OCI-LY1 (cell line): ENCODE measurements around the gene FBXW9.

ENCODE experiments used
- H2AFZ ChIP-seq: fragments of 200-600 bp; sonication (generic), shearing (Covaris generic); 2 replicates; pipeline ENCODE4 v1.6.0; 2014; ENCODE audit warnings: antibody characterized with exemption, mild to moderate bottlenecking, low read length
- H3F3A ChIP-seq: fragments of 200-600 bp; sonication (generic), shearing (Covaris generic); 2 replicates; pipeline ENCODE4 v1.6.0; 2014; ENCODE audit warnings: mild to moderate bottlenecking, antibody characterized with exemption, low read length, moderate library complexity; ENCODE audit not compliant: insufficient read depth
- H3K27ac ChIP-seq: fragments of 200-600 bp; sonication (generic); 2 replicates; pipeline ENCODE4 v1.5.1; 2014; ENCODE audit warnings: low read length, mixed run types, mild to moderate bottlenecking, low read depth; ENCODE audit not compliant: poor library complexity, severe bottlenecking
- H3K27me3 ChIP-seq: fragments of 200-600 bp; sonication (generic); 2 replicates; pipeline ENCODE4 v1.6.0; 2014; ENCODE audit warnings: antibody characterized with exemption, mild to moderate bottlenecking, low read length, moderate library complexity; ENCODE audit not compliant: insufficient read depth
- H3K36me3 ChIP-seq: fragments of 200-600 bp; sonication (generic); 2 replicates; pipeline ENCODE4 v1.6.1; 2014; ENCODE audit warnings: mild to moderate bottlenecking, antibody characterized with exemption, low read length, moderate library complexity, mixed read lengths; ENCODE audit not compliant: insufficient read depth
- H3K4me1 ChIP-seq: fragments of 200-600 bp; sonication (generic); 2 replicates; pipeline ENCODE4 v1.5.1; 2014; ENCODE audit warnings: mild to moderate bottlenecking, low read length, moderate library complexity; ENCODE audit not compliant: insufficient read depth, severe bottlenecking
- H3K4me2 ChIP-seq: fragments of 200-600 bp; sonication (generic), shearing (Covaris generic); 2 replicates; pipeline ENCODE4 v1.6.1; 2014; ENCODE audit warnings: low read length
- H3K4me3 ChIP-seq: fragments of 200-600 bp; sonication (generic); 2 replicates; pipeline ENCODE4 v1.5.1; 2014; ENCODE audit warnings: low read length, low read depth, mild to moderate bottlenecking, mixed read lengths; ENCODE audit not compliant: poor library complexity, severe bottlenecking
- H3K79me2 ChIP-seq: fragments of 200-600 bp; shearing (Covaris generic); 2 replicates; pipeline ENCODE4 v1.6.1; 2016; ENCODE audit warnings: mixed run types, low read length, mixed read lengths; ENCODE audit not compliant: insufficient read depth
- H3K9ac ChIP-seq: fragments of 200-600 bp; sonication (generic), shearing (Covaris generic); 2 replicates; pipeline ENCODE4 v1.6.1; 2014; ENCODE audit warnings: mild to moderate bottlenecking, low read length, mixed read lengths
- H3K9me2 ChIP-seq: fragments of 200-600 bp; sonication (generic), shearing (Covaris generic); 2 replicates; pipeline ENCODE4 v1.6.1; 2014; ENCODE audit warnings: low read depth, mild to moderate bottlenecking, low read length, mixed read lengths
- H3K9me3 ChIP-seq: fragments of 200-600 bp; shearing (Covaris generic); 2 replicates; pipeline ENCODE4 v1.6.1; 2014; ENCODE audit warnings: low read length, mixed read lengths
- H4K20me1 ChIP-seq: fragments of 200-600 bp; sonication (generic), shearing (Covaris generic); 2 replicates; pipeline ENCODE4 v1.6.0; 2016; ENCODE audit warnings: mild to moderate bottlenecking, low read length; ENCODE audit not compliant: insufficient read depth
- EZH2 ChIP-seq: fragments of 200-600 bp; sonication (generic), shearing (Covaris generic); IDR thresholded peaks from 2 replicates; pipeline ENCODE4 v1.8.0; 2017; ENCODE audit warnings: borderline replicate concordance, mixed run types, mild to moderate bottlenecking, antibody characterized with exemption, low read length, moderate library complexity, mixed read lengths
- TF ChIP-seq, protein P1 (sequence below): fragments of 200-600 bp; sonication (generic), shearing (Covaris generic); IDR thresholded peaks from 2 replicates; pipeline ENCODE4 v1.5.1; 2017; ENCODE audit warnings: mild to moderate bottlenecking, antibody characterized with exemption, low read length, moderate library complexity, mixed read lengths

FBXW9 gene

GRCh38 chr19:12705654-12706331 lies 9.4 kb upstream of the FBXW9 start:
- H3K9me2 ChIP-seq = no peaks in the 10 kb centered on the region
- H3K36me3 ChIP-seq = peaks cover 95% of the 10 kb centered on the region
- TF ChIP-seq, protein P1, sequence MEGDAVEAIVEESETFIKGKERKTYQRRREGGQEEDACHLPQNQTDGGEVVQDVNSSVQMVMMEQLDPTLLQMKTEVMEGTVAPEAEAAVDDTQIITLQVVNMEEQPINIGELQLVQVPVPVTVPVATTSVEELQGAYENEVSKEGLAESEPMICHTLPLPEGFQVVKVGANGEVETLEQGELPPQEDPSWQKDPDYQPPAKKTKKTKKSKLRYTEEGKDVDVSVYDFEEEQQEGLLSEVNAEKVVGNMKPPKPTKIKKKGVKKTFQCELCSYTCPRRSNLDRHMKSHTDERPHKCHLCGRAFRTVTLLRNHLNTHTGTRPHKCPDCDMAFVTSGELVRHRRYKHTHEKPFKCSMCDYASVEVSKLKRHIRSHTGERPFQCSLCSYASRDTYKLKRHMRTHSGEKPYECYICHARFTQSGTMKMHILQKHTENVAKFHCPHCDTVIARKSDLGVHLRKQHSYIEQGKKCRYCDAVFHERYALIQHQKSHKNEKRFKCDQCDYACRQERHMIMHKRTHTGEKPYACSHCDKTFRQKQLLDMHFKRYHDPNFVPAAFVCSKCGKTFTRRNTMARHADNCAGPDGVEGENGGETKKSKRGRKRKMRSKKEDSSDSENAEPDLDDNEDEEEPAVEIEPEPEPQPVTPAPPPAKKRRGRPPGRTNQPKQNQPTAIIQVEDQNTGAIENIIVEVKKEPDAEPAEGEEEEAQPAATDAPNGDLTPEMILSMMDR = no peak
- H3K4me1 ChIP-seq = no peaks in the 10 kb centered on the region
- no peaks in the 10 kb centered on the region for H3F3A ChIP-seq
- no peak overlapping the region for H3K4me2 ChIP-seq
- no peak overlapping the region for H2AFZ ChIP-seq
- H3K79me2 ChIP-seq = no peaks in the 10 kb centered on the region
- no peak overlapping the region for H3K27ac ChIP-seq
- H3K9me3 ChIP-seq = no peaks in the 10 kb centered on the region
- H3K4me3 ChIP-seq = no peak overlapping the region
- H3K9ac ChIP-seq = no peak overlapping the region
- no peaks in the 10 kb centered on the region for H4K20me1 ChIP-seq
- no peaks in the 10 kb centered on the region for H3K27me3 ChIP-seq

GRCh38 chr19:12705169-12705568 lies 8.7 kb upstream of the FBXW9 start:
- no peaks in the 10 kb centered on the region for H4K20me1 ChIP-seq
- no peak overlapping the region for H3K4me3 ChIP-seq
- no peak overlapping the region for H3K27ac ChIP-seq
- no peak overlapping the region for H3K4me2 ChIP-seq
- H3K36me3 ChIP-seq = peaks cover 93% of the 10 kb centered on the region
- H3K4me1 ChIP-seq = no peaks in the 10 kb centered on the region
- no peaks in the 10 kb centered on the region for H3K27me3 ChIP-seq
- H2AFZ ChIP-seq = no peak overlapping the region
- H3K79me2 ChIP-seq = no peaks in the 10 kb centered on the region
- H3K9me3 ChIP-seq = no peaks in the 10 kb centered on the region
- no peak overlapping the region for H3K9ac ChIP-seq
- TF ChIP-seq, protein P1 = no peak
- TF ChIP-seq EZH2 = no peak
- no peaks in the 10 kb centered on the region for H3K9me2 ChIP-seq
- no peaks in the 10 kb centered on the region for H3F3A ChIP-seq

DNA sequence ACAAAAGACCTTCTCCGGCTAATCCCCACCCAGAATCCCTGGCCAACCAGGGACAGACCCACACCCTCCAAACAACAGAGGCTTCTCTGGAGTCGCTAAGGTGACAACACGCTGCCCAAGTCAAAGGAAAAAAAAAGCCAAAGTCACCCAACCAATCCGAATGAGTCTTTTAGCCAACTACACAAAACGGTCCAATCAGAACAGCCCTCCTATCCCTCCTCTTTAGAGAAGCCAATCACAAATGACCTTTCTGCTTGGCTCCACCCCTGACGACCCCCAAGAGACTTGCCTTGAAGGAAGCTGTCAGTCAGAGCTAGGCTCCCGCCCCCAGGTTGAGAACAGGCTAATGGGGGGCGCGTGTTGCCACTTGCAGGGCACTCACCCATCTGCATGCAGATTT lies 6.6 kb upstream of the FBXW9 start:
- H3K9me3 ChIP-seq = no peaks in the 10 kb centered on the region
- no peaks in the 10 kb centered on the region for H3K27me3 ChIP-seq
- H3F3A ChIP-seq = no peaks in the 10 kb centered on the region
- no peak overlapping the region for H3K4me2 ChIP-seq
- no peak overlapping the region for H2AFZ ChIP-seq
- no peak overlapping the region for H3K27ac ChIP-seq
- H3K9ac ChIP-seq = no peak overlapping the region
- H3K9me2 ChIP-seq = no peaks in the 10 kb centered on the region
- H4K20me1 ChIP-seq = no peaks in the 10 kb centered on the region
- no peaks in the 10 kb centered on the region for H3K79me2 ChIP-seq
- no peaks in the 10 kb centered on the region for H3K4me1 ChIP-seq
- peaks cover 88% of the 10 kb centered on the region for H3K36me3 ChIP-seq
- no peak overlapping the region for H3K4me3 ChIP-seq
- TF ChIP-seq, protein P1 = no peak
- no peak for TF ChIP-seq EZH2
